Spleen (tissue), 11 donors: ENCODE results near the gene DOCK9. TPM values are rescaled to one million over a fixed set of nuclear protein-coding genes. Genes with fewer than 3 reads are reported as not detected.

Experiments
- DNase-seq: peaks from one replicate; pipeline ENCODE4 v3.0.0-alpha.2; 2020
- H3K27ac ChIP-seq, 8 donors: fragments of 200-600 bp; sonication (generic) in 7 of 8; 1 replicate in 4 of 8; 2 replicates in 4 of 8; pipeline versions ENCODE4 v1.5.0 to v1.8.0; 2016 to 2021; ENCODE audit warnings: inconsistent platforms in 4 of 8, mild to moderate bottlenecking in 4 of 8, moderate library complexity in 1 of 8
- H3K27me3 ChIP-seq, 7 donors: fragments of 200-600 bp; sonication (generic) in 6 of 7; replicated peaks in 1 of 7; 1 replicate in 4 of 7; 2 replicates in 3 of 7; pipeline versions ENCODE4 v1.5.0 to v1.8.0; 2016 to 2021; ENCODE audit warnings: inconsistent platforms in 3 of 7, mild to moderate bottlenecking in 1 of 7
- H3K36me3 ChIP-seq, 6 donors: fragments of 200-600 bp; sonication (generic) in 5 of 6; 1 replicate in 4 of 6; 2 replicates in 2 of 6; pipeline versions ENCODE4 v1.5.0 to v1.8.0; 2016 to 2021; ENCODE audit warnings: inconsistent platforms in 2 of 6
- H3K4me1 ChIP-seq, 6 donors: fragments of 200-600 bp; sonication (generic) in 5 of 6; 1 replicate in 3 of 6; 2 replicates in 3 of 6; pipeline versions ENCODE4 v1.5.0 to v1.8.0; 2016 to 2021; ENCODE audit warnings: inconsistent platforms in 3 of 6
- H3K4me3 ChIP-seq, 8 donors: fragments of 200-600 bp; sonication (generic) in 7 of 8; 1 replicate in 4 of 8; 2 replicates in 4 of 8; pipeline versions ENCODE4 v1.5.0 to v1.8.0; 2016 to 2021; ENCODE audit warnings: inconsistent platforms in 4 of 8, mild to moderate bottlenecking in 4 of 8, moderate library complexity in 2 of 8
- H3K9me3 ChIP-seq, 8 donors: fragments of 200-600 bp; sonication (generic) in 7 of 8; 1 replicate in 4 of 8; 2 replicates in 4 of 8; pipeline versions ENCODE4 v1.5.0 to v1.8.0; 2016 to 2021; ENCODE audit warnings: inconsistent platforms in 4 of 8
- CTCF ChIP-seq, 11 experiments: fragments of 200-600 bp in 7 of 11; fragments of 450-650 bp in 4 of 11; sonication (generic) in 4 of 11; IDR thresholded peaks in 8 of 11; conservative IDR thresholded peaks in 3 of 11; 1 replicate in 7 of 11; 2 replicates in 4 of 11; pipeline versions ENCODE4 v1.4.0 to v1.8.0; 2016 to 2021; ENCODE audit warnings: antibody characterized with exemption in 11 of 11, inconsistent platforms in 4 of 11, mild to moderate bottlenecking in 1 of 11
- POLR2A ChIP-seq, 3 donors: fragments of 450-650 bp; IDR thresholded peaks; one replicate each; pipeline ENCODE4 v1.5.1; 2017; ENCODE audit warnings: antibody characterized with exemption in 3 of 3, mild to moderate bottlenecking in 1 of 3
- POLR2AphosphoS5 ChIP-seq, 3 donors: sonication (generic); formaldehyde crosslinking; IDR thresholded peaks; one replicate each; pipeline ENCODE4 v1.5.1; 2017; ENCODE audit warnings: antibody characterized with exemption in 3 of 3
- WGBS, 5 donors: extraction: QIAGEN DNeasy Blood & Tissue Kit in 3 of 5; methylation state at CpG; one replicate each; pipeline versions ENCODE4 v1.1.5 to v1.1.7; 2013 to 2018; 5-methylcytosine and 5-hydroxymethylcytosine counted together
- intact Hi-C: fragments of 100-400 bp; cut with DNase I; formaldehyde crosslinking; loops from one replicate; pipeline ENCODE4 v1.15.0; 2023; ENCODE audit warnings: low total_unique reads
- polyA plus RNA-seq, 3 donors: library from polyadenylated mRNA; stranded (reverse); fragments of 200-250 nt; gene quantifications; one replicate each; pipeline ENCODE4 v1.2.1, GENCODE V29; 2013
- total RNA-seq, 7 donors: library from RNA; depleted of rRNA in 3 of 7; stranded (reverse); fragments of >200 nt in 3 of 7; fragmentation: NEBNext Ultra II Directional in 4 of 7; extraction: Animal tissue kit (Norgen Biotek cat#: 25700) in 4 of 7; gene quantifications; one replicate each; pipeline versions ENCODE4 v1.1.0 to v1.2.1, GENCODE V29; 2016 to 2021
- donor health status: healthy with polysubstance abuse.
- donor health status: DM: no; HTN: no; CAD: no; lungs with moderate emphysema.
- donor health status: DM: no; HTN: no; CAD: no.
- donor health status: Bipolar disorder and iron deficiency.
- donor health status: healthy.
- donor health status: DM: no; HTN: no; CAD: no.
- donor health status: DM: yes; HTN: yes; CAD: no.

DOCK9 gene
- total and polyA plus RNA-seq, 10 donors, result 6.9 to 53.3 (median 47.6) TPM

- Histone ChIP-seq H3K9me3 (peaks cover 0 to 20% (median 14%) of the 10 kb centered on the region in 8 donors), H3K27ac (no peak overlapping the region), H3K4me1 (no peaks in the 10 kb centered on the region), H3K4me3 (no peak overlapping the region), H3K36me3 (peaks cover 0 to 5% (median 0%) of the 10 kb centered on the region in 6 donors), H3K27me3 (no peaks in the 10 kb centered on the region)
- 90 to 96% (median 94%) methylated on average over 3 of the region's 3 CpGs for WGBS, 5 donors
- intact Hi-C loops, result no loop called here
- peak; percentile 59 for DNase-seq
- TF ChIP-seq POLR2A (IDR thresholded peaks at IDR 0.05) (no peak), POLR2AphosphoS5 (IDR thresholded peaks at IDR 0.05) (no peak), CTCF (IDR thresholded peaks at IDR 0.05 in 8 of 11, conservative IDR thresholded peaks at IDR 0.05 in 3 of 11) (no peak)
Observed at GRCh38 chr13:98938801-98939200, 39.1 kb downstream of the DOCK9 start.

GRCh38 chr13:98937911-98938381 lies 39.9 kb downstream of the DOCK9 start:
- 81 to 87% (median 86%) methylated on average over 6 of the region's 6 CpGs for WGBS, 5 donors
- intact Hi-C loops, result no loop called here
- DNase-seq, result peak; percentile 22

GRCh38 chr13:98934243-98934642 lies 43.6 kb downstream of the DOCK9 start:
- whole genome bisulfite sequencing, 5 donors, result 93 to 98% (median 97%) methylated on average over 3 of the region's 3 CpGs
- Histone ChIP-seq H3K36me3 (peaks cover 0 to 9% (median 0%) of the 10 kb centered on the region in 6 donors), H3K4me1 (peaks cover 0 to 6% (median 0%) of the 10 kb centered on the region in 6 donors), H3K4me3 (no peak overlapping the region), H3K9me3 (peaks cover 0 to 24% (median 17%) of the 10 kb centered on the region in 8 donors), H3K27ac (no peak overlapping the region), H3K27me3 (no peaks in the 10 kb centered on the region)
- intact Hi-C loops, result no loop called here
- DNase-seq, result no peak
- TF ChIP-seq POLR2AphosphoS5 (IDR thresholded peaks at IDR 0.05) (no peak), CTCF (IDR thresholded peaks at IDR 0.05 in 8 of 11, conservative IDR thresholded peaks at IDR 0.05 in 3 of 11) (no peak), POLR2A (IDR thresholded peaks at IDR 0.05) (no peak)

More at GRCh38 chr13:98937911-98938381, 39.9 kb downstream of the DOCK9 start:
- Histone ChIP-seq H3K36me3 (peaks cover 0 to 8% (median 0%) of the 10 kb centered on the region in 6 donors), H3K4me3 (no peak overlapping the region), H3K27ac (no peak overlapping the region), H3K27me3 (no peaks in the 10 kb centered on the region), H3K4me1 (no peaks in the 10 kb centered on the region), H3K9me3 (peaks cover 0 to 24% (median 17%) of the 10 kb centered on the region in 8 donors)
- TF ChIP-seq POLR2AphosphoS5 (IDR thresholded peaks at IDR 0.05) (no peak), POLR2A (IDR thresholded peaks at IDR 0.05) (no peak), CTCF (IDR thresholded peaks at IDR 0.05 in 8 of 11, conservative IDR thresholded peaks at IDR 0.05 in 3 of 11) (no peak)

GRCh38 chr13:98930151-98930591 lies 47.7 kb downstream of the DOCK9 start:
- 30 to 43% (median 35%) methylated on average over 8 of the region's 8 CpGs for WGBS, 5 donors
- H3K4me3 ChIP-seq, result peak overlapping the region in 1 of 8 donors; percentile 45
- intact Hi-C loops, result no loop called here
- no peak for DNase-seq
- peaks cover 0 to 13% (median 0%) of the 10 kb centered on the region in 6 donors for H3K36me3 ChIP-seq
- no peaks in the 10 kb centered on the region for H3K27me3 ChIP-seq
- no peak overlapping the region for H3K27ac ChIP-seq
- peaks cover 0 to 6% (median 0%) of the 10 kb centered on the region in 6 donors for H3K4me1 ChIP-seq
- peaks cover 0 to 18% (median 15%) of the 10 kb centered on the region in 8 donors for H3K9me3 ChIP-seq
- TF ChIP-seq POLR2A (IDR thresholded peaks at IDR 0.05) (no peak), CTCF (IDR thresholded peaks at IDR 0.05 in 8 of 11, conservative IDR thresholded peaks at IDR 0.05 in 3 of 11) (no peak), POLR2AphosphoS5 (IDR thresholded peaks at IDR 0.05) (no peak)
